GM21786 (cell line): ENCODE results near the gene TMEM272.

Experiments
- ATAC-seq: cut with Tn5 transposase; IDR thresholded peaks from one replicate; pipeline ENCODE4 v1.9.1; 2021; ENCODE audit not compliant: unreplicated experiment

Gene TMEM272

GRCh38 chr13:51807041-51807440 lies 37.9 kb downstream of the TMEM272 start:
- no peak for ATAC-seq

GRCh38 chr13:51806566-51806965 lies 38.4 kb downstream of the TMEM272 start:
- no peak for ATAC-seq

- ATAC-seq: no peak
Measured at GRCh38 chr13:51805925-51806324, 39.1 kb downstream of the TMEM272 start.

- ATAC-seq: no peak
Measured at GRCh38 chr13:51805313-51805712, 39.7 kb downstream of the TMEM272 start.

- no peak for ATAC-seq
Measured at GRCh38 chr13:51804295-51805172, 40.4 kb downstream of the TMEM272 start.

- peak; percentile 81 for ATAC-seq
Measured at GRCh38 chr13:51803422-51804294, 41.3 kb downstream of the TMEM272 start, which contains the start of gene DHRS12. TSS of gene DHRS12 (minus strand) at chr13:51804163. CDS start at chr13:51799659, 4,504 bp downstream.

- no peak for ATAC-seq
Measured at GRCh38 chr13:51802631-51803418, 42.2 kb downstream of the TMEM272 start.

- ATAC-seq: no peak
Measured at GRCh38 chr13:51801631-51802099, 43.3 kb downstream of the TMEM272 start.

- ATAC-seq: no peak
Measured at GRCh38 chr13:51800486-51800885, 44.5 kb downstream of the TMEM272 start.

- ATAC-seq: no peak
Measured at GRCh38 chr13:51799261-51799660, 45.7 kb downstream of the TMEM272 start.

GRCh38 chr13:51797664-51798488 lies 47.1 kb downstream of the TMEM272 start:
- peak; percentile 37 for ATAC-seq

- ATAC-seq: no peak
Measured at GRCh38 chr13:51796546-51796945, 48.4 kb downstream of the TMEM272 start.

- ATAC-seq: no peak
Measured at GRCh38 chr13:51795419-51795818, 49.6 kb downstream of the TMEM272 start.

GRCh38 chr13:51794964-51795363 lies 50.0 kb downstream of the TMEM272 start:
- ATAC-seq: no peak

- peak; percentile 65 for ATAC-seq
Measured at GRCh38 chr13:51793570-51794271, 51.3 kb downstream of the TMEM272 start.

- ATAC-seq: no peak
Measured at GRCh38 chr13:51786425-51787265, 58.3 kb downstream of the TMEM272 start.

GRCh38 chr13:51785712-51786424 lies 59.1 kb downstream of the TMEM272 start:
- no peak for ATAC-seq

- ATAC-seq: no peak
Measured at GRCh38 chr13:51784097-51784496, 60.9 kb downstream of the TMEM272 start.
